Esophagus muscularis mucosa (tissue), 4 donors: ENCODE results near the gene UBE2G1.

Source experiments
- EP300 ChIP-seq: sonication (generic); formaldehyde crosslinking; IDR thresholded peaks from one replicate; pipeline ENCODE4 v1.6.1; 2017; ENCODE audit warnings: antibody characterized with exemption
- POLR2A ChIP-seq: fragments of 450-650 bp; IDR thresholded peaks from one replicate; pipeline ENCODE4 v1.6.1; 2017; ENCODE audit warnings: antibody characterized with exemption, moderate library complexity, mild to moderate bottlenecking, low read depth
- POLR2AphosphoS5 ChIP-seq, 2 donors: sonication (generic); formaldehyde crosslinking; IDR thresholded peaks; one replicate each; pipeline ENCODE4 v1.6.1; 2017; ENCODE audit warnings: antibody characterized with exemption in 2 of 2
- TF ChIP-seq, protein P1 (sequence below), 3 experiments: fragments of 200-600 bp in 2 of 3; fragments of 450-650 bp in 1 of 3; sonication (generic) in 2 of 3; IDR thresholded peaks; one replicate each; pipeline ENCODE4 v1.5.1; 2017 to 2019; ENCODE audit warnings: antibody characterized with exemption in 3 of 3, mild to moderate bottlenecking in 2 of 3, moderate library complexity in 1 of 3

DNA sequence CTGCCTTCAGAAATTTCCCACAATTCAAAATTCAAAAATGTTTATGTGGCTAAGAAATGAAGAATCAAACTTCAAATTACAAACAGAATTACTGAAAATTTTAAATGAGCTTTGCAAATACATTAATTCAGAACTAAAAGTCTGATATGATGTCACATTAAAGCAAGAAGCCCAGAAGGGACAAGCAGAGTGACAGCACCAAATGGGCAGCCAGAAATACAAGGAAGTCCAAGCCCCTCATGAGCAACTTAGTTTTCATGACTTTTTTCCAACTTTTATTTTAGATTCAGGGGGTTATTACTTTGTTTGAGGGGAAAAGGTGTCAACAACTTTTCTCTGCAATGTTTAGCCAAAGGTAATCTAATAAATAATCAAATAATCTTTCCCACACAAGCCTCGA is 21.5 kb downstream of the UBE2G1 start:
- TF ChIP-seq, protein P1, sequence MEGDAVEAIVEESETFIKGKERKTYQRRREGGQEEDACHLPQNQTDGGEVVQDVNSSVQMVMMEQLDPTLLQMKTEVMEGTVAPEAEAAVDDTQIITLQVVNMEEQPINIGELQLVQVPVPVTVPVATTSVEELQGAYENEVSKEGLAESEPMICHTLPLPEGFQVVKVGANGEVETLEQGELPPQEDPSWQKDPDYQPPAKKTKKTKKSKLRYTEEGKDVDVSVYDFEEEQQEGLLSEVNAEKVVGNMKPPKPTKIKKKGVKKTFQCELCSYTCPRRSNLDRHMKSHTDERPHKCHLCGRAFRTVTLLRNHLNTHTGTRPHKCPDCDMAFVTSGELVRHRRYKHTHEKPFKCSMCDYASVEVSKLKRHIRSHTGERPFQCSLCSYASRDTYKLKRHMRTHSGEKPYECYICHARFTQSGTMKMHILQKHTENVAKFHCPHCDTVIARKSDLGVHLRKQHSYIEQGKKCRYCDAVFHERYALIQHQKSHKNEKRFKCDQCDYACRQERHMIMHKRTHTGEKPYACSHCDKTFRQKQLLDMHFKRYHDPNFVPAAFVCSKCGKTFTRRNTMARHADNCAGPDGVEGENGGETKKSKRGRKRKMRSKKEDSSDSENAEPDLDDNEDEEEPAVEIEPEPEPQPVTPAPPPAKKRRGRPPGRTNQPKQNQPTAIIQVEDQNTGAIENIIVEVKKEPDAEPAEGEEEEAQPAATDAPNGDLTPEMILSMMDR (IDR thresholded peaks at IDR 0.05), result no peak
- TF ChIP-seq POLR2AphosphoS5 (IDR thresholded peaks at IDR 0.05) (no peak), POLR2A (no peak), EP300 (no peak)
